Osteoblast (primary cell): ENCODE results near the gene FA2H. TPM values are rescaled to one million over a fixed set of nuclear protein-coding genes. Genes with fewer than 3 reads are reported as not detected.

ENCODE experiments used
- DNase-seq: peaks from one replicate; pipeline ENCODE4 v3.0.0; 2011; ENCODE audit warnings: low spot score, mixed read lengths; ENCODE audit not compliant: insufficient read length; ENCODE audit errors: missing footprints
- H2AFZ ChIP-seq: 2 replicates; pipeline ENCODE4 v1.6.0; 2011; ENCODE audit warnings: mild to moderate bottlenecking, low read length
- H3K27ac ChIP-seq: 2 replicates; pipeline ENCODE4 v1.5.1; 2011; ENCODE audit warnings: mild to moderate bottlenecking, low read depth, low read length, moderate library complexity
- H3K27me3 ChIP-seq: 2 replicates; pipeline ENCODE4 v1.6.0; 2012; ENCODE audit warnings: mild to moderate bottlenecking, control low read depth, inconsistent platforms, low read length, moderate library complexity; ENCODE audit not compliant: insufficient read depth
- H3K36me3 ChIP-seq: 2 replicates; pipeline ENCODE4 v1.5.1; 2011; ENCODE audit warnings: mild to moderate bottlenecking, low read length, control low read depth, moderate library complexity; ENCODE audit not compliant: insufficient read depth
- H3K4me1 ChIP-seq: 2 replicates; pipeline ENCODE4 v1.5.1; 2011; ENCODE audit warnings: mild to moderate bottlenecking, low read length, control low read depth, moderate library complexity; ENCODE audit not compliant: insufficient read depth
- H3K4me2 ChIP-seq: 2 replicates; pipeline ENCODE4 v1.6.0; 2011; ENCODE audit warnings: mild to moderate bottlenecking, low read length; ENCODE audit not compliant: insufficient read depth
- H3K4me3 ChIP-seq: fragments of 200-600 bp; sonication (generic); 3 replicates; pipeline ENCODE4 v1.5.1; 2012; ENCODE audit warnings: mild to moderate bottlenecking, low read length, inconsistent platforms; ENCODE audit not compliant: insufficient read depth
- H3K79me2 ChIP-seq: 2 replicates; pipeline ENCODE4 v1.6.0; 2012; ENCODE audit warnings: mild to moderate bottlenecking, low read length, control low read depth, inconsistent platforms; ENCODE audit not compliant: insufficient read depth
- H3K9me3 ChIP-seq: 2 replicates; pipeline ENCODE4 v1.5.1; 2011; ENCODE audit warnings: low read depth, low read length, control low read depth
- H4K20me1 ChIP-seq: 2 replicates; pipeline ENCODE4 v1.6.0; 2012; ENCODE audit warnings: mild to moderate bottlenecking, low read length, control low read depth; ENCODE audit not compliant: insufficient read depth
- CTCF ChIP-seq: IDR thresholded peaks from 2 replicates; pipeline ENCODE4 v1.5.1; 2011; ENCODE audit warnings: mild to moderate bottlenecking, low read depth, low read length, moderate library complexity; ENCODE audit errors: extremely low read depth
- total RNA-seq: library from RNA; depleted of rRNA; stranded (reverse); fragments of >200 nt; gene quantifications from 2 replicates; pipeline ENCODE4 v1.2.3, GENCODE V29; 2012

The FA2H gene
- total RNA-seq, 1 donor, result not detected

- no peak overlapping the region for H3K4me3 ChIP-seq
- H3K79me2 ChIP-seq, result no peaks in the 10 kb centered on the region
- peaks cover 21% of the 10 kb centered on the region for H3K4me1 ChIP-seq
- no peaks in the 10 kb centered on the region for H4K20me1 ChIP-seq
- no peak overlapping the region for H3K27ac ChIP-seq
- no peak for TF ChIP-seq CTCF
- H3K27me3 ChIP-seq, result peaks cover 6% of the 10 kb centered on the region
- no peak for DNase-seq
- no peak overlapping the region for H2AFZ ChIP-seq
- no peaks in the 10 kb centered on the region for H3K36me3 ChIP-seq
- H3K4me2 ChIP-seq, result no peak overlapping the region
- no peaks in the 10 kb centered on the region for H3K9me3 ChIP-seq
Measured at GRCh38 chr16:74747716-74748615, 26.7 kb downstream of the FA2H start.

- Histone ChIP-seq H4K20me1 (no peaks in the 10 kb centered on the region), H3K27me3 (peaks cover 6% of the 10 kb centered on the region), H3K4me2 (no peak overlapping the region), H3K27ac (no peak overlapping the region), H3K4me3 (no peak overlapping the region), H3K36me3 (no peaks in the 10 kb centered on the region), H3K4me1 (peaks cover 33% of the 10 kb centered on the region), H2AFZ (no peak overlapping the region), H3K79me2 (no peaks in the 10 kb centered on the region), H3K9me3 (no peaks in the 10 kb centered on the region)
- DNase-seq, result no peak
- no peak for TF ChIP-seq CTCF
Measured at GRCh38 chr16:74745926-74746325, 28.7 kb downstream of the FA2H start.

- Histone ChIP-seq H4K20me1 (no peaks in the 10 kb centered on the region), H3K27me3 (peaks cover 6% of the 10 kb centered on the region), H3K4me3 (no peak overlapping the region), H3K4me1 (peaks cover 36% of the 10 kb centered on the region), H3K36me3 (no peaks in the 10 kb centered on the region), H3K27ac (no peak overlapping the region), H3K79me2 (no peaks in the 10 kb centered on the region), H2AFZ (no peak overlapping the region), H3K4me2 (no peak overlapping the region), H3K9me3 (no peaks in the 10 kb centered on the region)
- no peak for DNase-seq
- TF ChIP-seq CTCF, result no peak
Measured at GRCh38 chr16:74745109-74745615, 29.5 kb downstream of the FA2H start.

GRCh38 chr16:74744566-74744965, 30.1 kb downstream of the FA2H start:
- no peaks in the 10 kb centered on the region for H3K9me3 ChIP-seq
- H3K36me3 ChIP-seq, result no peaks in the 10 kb centered on the region
- peaks cover 6% of the 10 kb centered on the region for H3K27me3 ChIP-seq
- H2AFZ ChIP-seq, result no peak overlapping the region
- no peaks in the 10 kb centered on the region for H4K20me1 ChIP-seq
- H3K4me1 ChIP-seq, result peaks cover 31% of the 10 kb centered on the region
- H3K4me3 ChIP-seq, result no peak overlapping the region
- no peak for DNase-seq
- H3K27ac ChIP-seq, result no peak overlapping the region
- no peak overlapping the region for H3K4me2 ChIP-seq
- H3K79me2 ChIP-seq, result no peaks in the 10 kb centered on the region
- TF ChIP-seq CTCF, result no peak
